IMR-90 (cell line): ENCODE data around the gene UBA1.

Source experiments
- CEBPB ChIP-seq: IDR thresholded peaks from 2 replicates; pipeline ENCODE4 v1.6.1; 2012; ENCODE audit warnings: low read depth, low read length, improper control_type of control experiment
- CHD1 ChIP-seq: IDR thresholded peaks from 2 replicates; pipeline ENCODE4 v1.6.1; 2012; ENCODE audit warnings: low read depth, low read length, improper control_type of control experiment
- CTCF ChIP-seq: conservative IDR thresholded peaks from 2 replicates; pipeline ENCODE4 v1.5.1; 2012; ENCODE audit warnings: mild to moderate bottlenecking, low read depth, low read length, improper control_type of control experiment
- ELK1 ChIP-seq: fragments of 150-350 bp; IDR thresholded peaks from 2 replicates; pipeline ENCODE4 v1.6.1; 2016; ENCODE audit warnings: low read depth, mild to moderate bottlenecking, low read length, moderate library complexity, borderline replicate concordance
- FOS ChIP-seq: fragments of 150-350 bp; IDR thresholded peaks from 2 replicates; pipeline ENCODE4 v1.6.1; 2016; ENCODE audit warnings: low read depth, low read length
- MAFK ChIP-seq: IDR thresholded peaks from 2 replicates; pipeline ENCODE4 v1.6.1; 2012; ENCODE audit warnings: low read depth, low read length, improper control_type of control experiment
- MAZ ChIP-seq: IDR thresholded peaks from 2 replicates; pipeline ENCODE4 v1.6.1; 2012; ENCODE audit warnings: low read depth, mild to moderate bottlenecking, low read length, improper control_type of control experiment, moderate library complexity, borderline replicate concordance
- POLR2A ChIP-seq: IDR thresholded peaks from 2 replicates; pipeline ENCODE4 v1.6.1; 2012; ENCODE audit warnings: mild to moderate bottlenecking, low read depth, low read length
- RAD21 ChIP-seq: IDR thresholded peaks from 2 replicates; pipeline ENCODE4 v1.6.1; 2012; ENCODE audit warnings: low read length, improper control_type of control experiment
- RCOR1 ChIP-seq: IDR thresholded peaks from 2 replicates; pipeline ENCODE4 v1.6.1; 2012; ENCODE audit warnings: mild to moderate bottlenecking, low read length, improper control_type of control experiment; ENCODE audit not compliant: insufficient replicate concordance
- SMC3 ChIP-seq: fragments of 150-350 bp; IDR thresholded peaks from 2 replicates; pipeline ENCODE4 v1.6.1; 2016; ENCODE audit warnings: low read depth, mild to moderate bottlenecking, antibody characterized with exemption, low read length, moderate library complexity
- USF2 ChIP-seq: fragments of 150-350 bp; IDR thresholded peaks from 2 replicates; pipeline ENCODE4 v1.6.1; 2017; ENCODE audit warnings: mild to moderate bottlenecking, antibody characterized with exemption, low read length, low read depth

DNA sequence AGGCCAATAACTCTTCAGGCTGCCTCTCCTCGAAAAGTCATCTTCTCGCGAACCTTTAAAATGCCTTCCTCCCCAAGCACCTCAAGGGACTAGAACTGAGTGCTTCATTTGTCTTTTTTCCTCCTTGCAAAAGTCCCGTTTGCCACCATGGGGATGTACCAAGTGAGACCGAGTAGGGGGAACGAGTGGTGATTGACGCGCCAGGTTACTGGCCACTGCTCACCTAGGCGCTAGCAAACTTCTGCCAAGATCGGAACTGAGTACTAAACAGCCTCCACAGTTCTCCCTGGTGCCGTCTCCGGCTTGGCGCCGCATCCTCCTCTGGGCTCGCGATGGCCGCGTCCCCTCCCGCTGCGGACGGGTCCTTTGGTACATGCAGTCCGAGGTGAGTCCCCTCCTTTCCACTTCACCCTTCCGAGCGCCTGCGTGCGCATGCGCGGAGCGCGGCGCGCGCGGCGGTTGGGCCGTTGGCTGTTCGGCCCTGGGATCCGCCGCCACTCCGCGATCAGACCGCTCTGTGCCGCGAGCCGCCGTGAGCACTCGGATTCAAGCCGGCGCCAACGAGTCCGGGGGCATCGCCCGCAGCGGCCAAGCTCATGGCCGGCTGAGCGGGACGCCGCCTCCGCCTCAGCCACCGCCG, 24.8 kb downstream of the UBA1 start, which contains the start of gene CDK16:
- TF ChIP-seq CTCF (no peak), RAD21 (0 out of 2 replicates have a peak, but pooled peaks have one; percentile 5), MAZ (no peak), USF2 (no peak), ELK1 (no peak), POLR2A (peak; percentile 89), MAFK (no peak), SMC3 (no peak), CEBPB (no peak), CHD1 (peak; percentile 97; the same call in 1 of the 2 replicates), RCOR1 (no peak), FOS (no peak)
